IPS DF 4.7 (cell line): ENCODE results near the gene PEMT.

Experiments used
- DNase-seq: peaks from one replicate; pipeline ENCODE4 v3.0.0-alpha.2; 2013; ENCODE audit warnings: low spot score; ENCODE audit errors: extremely low read depth

PEMT gene

GRCh38 chr17:17503566-17504130 lies 87.9 kb downstream of the PEMT start:
- no peak for DNase-seq

GRCh38 chr17:17502741-17503565 lies 88.6 kb downstream of the PEMT start:
- no peak for DNase-seq

- DNase-seq, result no peak
Measured at GRCh38 chr17:17500999-17501605, 90.4 kb downstream of the PEMT start.

DNA sequence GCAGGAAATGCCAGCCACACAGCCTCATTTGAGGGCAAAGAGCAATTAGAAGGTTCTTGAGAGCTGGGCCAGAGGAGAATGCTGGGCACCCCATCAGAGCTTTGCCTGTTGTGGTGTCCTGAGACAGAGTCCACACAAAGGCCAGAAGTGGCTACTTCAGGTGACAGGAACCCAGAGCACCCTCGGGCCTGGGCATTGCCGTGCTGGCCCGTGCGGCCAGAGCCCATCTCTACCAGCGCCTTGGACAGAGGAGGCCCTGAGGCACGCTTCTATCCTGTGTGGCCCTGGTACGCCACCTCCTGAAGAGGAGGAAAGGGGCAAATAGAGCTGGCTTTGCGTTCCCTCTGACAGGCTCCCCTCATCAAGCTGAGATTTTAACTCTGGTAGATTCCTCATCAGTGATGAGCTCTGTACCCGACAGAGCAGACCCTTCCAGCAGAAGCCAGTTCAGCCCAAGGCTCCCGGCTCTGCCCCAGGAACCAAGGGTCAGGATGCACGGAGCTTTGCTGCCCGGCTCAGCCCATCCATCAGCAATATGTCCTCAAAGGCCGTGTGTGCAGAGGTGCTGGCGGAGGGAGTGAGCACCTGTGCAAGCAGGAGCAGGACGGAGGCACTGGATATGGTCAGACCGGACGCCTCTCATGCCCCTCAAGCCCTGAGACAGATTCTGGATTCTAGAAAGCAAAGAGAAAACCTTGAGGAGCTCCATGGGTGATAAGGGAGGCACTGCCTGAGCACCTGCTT lies 91.9 kb downstream of the PEMT start:
- DNase-seq, result no peak

DNA sequence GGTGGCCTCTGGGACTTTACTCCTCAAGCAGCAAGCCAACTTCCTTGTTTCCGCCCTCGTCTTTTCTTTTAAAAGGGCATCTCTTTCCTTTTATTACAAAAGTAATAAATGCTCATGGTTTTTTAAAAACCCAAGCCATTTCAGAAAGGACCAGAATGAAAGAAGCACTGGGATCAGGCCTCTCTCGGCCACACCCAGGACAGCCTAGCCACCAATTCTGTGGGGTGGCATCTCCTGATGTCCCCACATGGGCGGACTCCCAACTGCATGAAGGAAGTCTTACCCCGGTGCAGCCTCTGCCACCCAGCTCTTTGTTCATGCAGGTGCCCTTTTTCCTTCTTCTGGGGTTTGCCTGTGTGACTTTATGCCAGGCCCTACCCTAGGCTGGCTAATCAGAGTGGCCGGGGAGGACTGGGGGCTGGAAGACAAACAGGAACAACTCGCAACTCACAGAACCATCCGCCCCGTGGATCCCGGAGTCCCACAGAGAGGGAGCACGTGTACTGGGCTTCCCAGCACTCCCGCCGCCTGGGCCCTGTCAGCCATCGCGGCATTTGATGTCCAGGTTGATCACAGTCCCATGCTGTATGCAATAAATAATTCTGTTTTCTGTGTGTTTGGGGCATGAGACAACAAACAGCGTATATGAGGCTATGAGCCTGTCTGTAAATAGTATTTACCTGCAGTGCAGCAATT lies 92.8 kb downstream of the PEMT start:
- no peak for DNase-seq

- no peak for DNase-seq
Measured at GRCh38 chr17:17497845-17498520, 93.5 kb downstream of the PEMT start.

DNA sequence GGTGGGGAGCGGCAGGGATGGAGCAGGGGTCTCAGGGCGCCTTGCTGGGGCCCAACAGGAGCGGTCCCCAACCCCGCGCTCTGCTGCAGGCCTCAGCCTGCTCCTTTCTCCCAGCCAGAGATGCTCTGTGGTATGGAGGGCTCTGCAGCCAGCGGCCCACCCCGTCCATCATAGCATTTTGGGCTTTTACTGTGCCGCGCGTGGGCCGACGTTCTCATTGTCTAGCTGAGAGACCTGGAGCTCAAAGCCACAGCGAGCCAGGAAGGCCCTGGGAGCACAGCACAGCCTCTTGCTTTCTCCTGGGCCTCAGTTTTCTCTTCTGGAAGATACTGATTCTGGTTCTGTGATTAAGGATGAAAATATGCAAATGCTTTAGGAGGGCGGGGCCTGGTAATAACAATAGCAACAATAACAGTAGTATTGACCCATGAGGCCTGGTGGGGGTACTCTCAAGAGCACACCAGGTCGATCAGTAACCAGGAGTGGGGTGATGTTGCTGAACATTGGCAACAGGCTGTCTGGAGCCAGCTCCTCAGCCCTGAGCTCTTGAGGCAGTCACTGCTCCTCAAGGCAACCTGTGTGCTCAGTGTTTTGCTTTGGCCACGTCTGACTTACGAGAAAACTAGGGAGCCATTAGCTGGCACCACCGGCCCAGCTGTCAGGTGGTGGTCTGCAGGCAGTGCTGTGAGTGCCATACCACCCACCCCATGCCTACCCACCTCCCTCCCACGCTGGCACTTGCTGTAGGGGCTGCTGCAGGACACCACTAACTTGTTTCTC lies 94.3 kb downstream of the PEMT start:
- DNase-seq, result no peak

DNA sequence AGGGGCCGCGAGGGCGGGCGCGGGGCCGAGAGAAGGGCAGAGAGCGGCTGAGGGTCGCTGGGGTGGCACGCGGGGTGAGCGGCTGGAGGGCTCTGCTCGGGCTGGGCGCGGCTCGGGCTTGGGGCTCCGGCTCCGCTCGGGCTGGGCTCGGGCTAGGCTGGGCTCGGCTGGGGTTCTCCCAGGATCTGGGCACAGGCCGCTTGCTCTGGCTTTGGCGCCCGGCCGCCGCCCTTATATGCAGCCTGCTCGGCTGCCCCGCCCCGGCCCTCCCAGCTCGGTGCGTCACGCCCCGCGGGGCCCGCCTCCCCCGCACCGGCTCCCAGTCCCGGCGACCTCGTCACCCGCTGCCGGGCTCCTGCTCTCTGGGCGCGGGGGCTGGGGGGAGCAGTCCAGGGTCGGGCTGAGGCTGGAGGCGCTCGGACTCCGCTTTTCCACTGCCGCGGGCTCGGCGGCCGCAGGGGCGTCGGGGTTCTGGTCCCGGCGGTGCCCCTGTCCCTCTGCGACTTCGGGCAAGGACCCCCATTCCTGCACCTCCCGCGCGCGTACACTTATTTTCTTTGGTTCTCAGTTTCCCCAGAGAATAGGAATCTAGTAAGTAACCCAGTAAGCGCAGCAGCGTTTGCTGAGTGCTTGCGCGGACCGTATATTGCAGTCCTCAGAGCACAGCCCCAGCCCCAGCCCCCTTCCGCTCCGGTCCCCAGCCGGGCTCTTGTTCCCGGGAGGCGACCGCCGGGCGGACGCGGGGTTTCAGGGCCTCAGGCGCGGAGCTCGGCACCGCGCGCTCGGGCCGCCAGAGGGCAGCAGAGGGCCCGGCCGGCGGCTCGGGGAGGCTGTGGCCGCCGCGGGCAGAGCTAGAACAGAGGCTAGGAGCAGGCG lies 95.1 kb downstream of the PEMT start, which contains the start of gene RASD1:
Gene RASD1, minus strand, starts transcription at position 207 of the 876 bp plus-strand sequence. CDS start 214 bp downstream, outside the sequence.
- no peak for DNase-seq

DNA sequence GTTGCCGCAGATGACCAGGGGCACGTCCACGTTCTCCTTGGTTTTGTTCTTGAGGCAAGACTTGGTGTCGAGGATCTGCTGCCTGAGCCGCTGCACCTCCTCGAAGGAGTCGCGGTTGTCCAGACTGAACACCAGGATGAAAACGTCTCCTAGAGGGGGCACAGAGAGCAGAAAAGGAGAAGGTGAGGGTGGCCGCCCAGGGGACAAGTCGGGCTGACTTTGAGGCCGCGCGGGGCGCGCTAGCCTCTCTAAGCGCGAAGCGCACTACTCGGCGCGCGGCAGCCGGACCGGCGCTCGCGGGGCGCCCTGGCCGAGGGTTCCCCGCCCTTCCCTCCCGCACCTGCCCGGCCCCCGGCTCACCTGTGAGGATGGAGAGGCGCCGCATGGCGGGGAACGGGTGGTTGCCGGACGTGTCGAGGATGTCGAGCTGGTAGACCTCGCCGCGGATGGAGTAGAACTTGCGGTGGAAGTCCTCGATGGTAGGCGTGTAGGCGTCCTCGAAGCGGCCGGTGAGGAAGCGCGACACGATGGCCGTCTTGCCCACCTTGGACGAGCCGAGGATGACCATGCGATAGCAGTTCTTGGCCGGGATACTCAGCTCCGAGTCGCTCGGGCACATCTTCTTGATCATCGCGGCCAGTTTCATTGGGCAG lies 95.8 kb downstream of the PEMT start:
- DNase-seq, result no peak

GRCh38 chr17:17494870-17495535 lies 96.5 kb downstream of the PEMT start:
- no peak for DNase-seq

DNA sequence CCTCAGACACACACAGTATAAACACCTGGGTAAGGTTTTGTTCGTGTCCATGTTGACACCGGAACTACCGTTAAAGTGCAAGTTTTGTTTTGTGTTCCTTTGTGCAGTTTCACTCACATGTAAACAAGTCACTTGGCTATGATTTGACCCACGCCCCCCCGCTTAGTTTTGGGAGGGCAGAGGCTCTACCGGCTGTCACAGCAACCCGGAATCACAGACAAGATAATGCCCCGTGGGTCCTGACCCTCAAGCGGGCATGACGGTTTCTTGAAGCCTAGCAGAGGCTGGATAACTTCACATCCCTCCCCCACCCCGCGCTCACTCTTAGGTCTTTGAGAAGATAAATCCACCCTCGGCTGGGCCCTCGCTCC lies 97.0 kb downstream of the PEMT start:
- DNase-seq, result no peak

DNA sequence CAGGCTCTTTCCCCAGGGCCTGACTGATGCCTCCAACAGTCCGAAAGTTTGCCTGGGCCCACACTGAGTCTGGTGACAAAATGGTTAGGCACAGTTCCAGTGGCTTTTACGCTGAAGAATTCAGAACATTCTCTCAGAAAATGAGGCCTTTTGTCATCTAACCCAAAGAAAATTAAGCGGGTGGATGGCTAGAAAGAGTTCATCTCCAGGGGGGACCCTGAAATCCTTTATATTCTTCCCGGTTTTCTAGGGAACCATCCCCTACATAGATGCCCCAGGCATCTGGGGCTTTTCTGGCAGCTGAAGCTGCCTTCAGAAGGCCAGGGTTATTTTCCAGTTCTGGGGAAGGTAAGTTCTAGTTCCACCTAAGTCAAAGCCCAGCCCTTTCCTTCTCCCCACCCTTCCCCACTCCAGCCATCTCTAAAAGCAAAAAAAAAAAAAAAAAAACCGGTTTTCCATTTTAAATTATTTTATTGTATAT lies 97.5 kb downstream of the PEMT start:
- no peak for DNase-seq

DNA sequence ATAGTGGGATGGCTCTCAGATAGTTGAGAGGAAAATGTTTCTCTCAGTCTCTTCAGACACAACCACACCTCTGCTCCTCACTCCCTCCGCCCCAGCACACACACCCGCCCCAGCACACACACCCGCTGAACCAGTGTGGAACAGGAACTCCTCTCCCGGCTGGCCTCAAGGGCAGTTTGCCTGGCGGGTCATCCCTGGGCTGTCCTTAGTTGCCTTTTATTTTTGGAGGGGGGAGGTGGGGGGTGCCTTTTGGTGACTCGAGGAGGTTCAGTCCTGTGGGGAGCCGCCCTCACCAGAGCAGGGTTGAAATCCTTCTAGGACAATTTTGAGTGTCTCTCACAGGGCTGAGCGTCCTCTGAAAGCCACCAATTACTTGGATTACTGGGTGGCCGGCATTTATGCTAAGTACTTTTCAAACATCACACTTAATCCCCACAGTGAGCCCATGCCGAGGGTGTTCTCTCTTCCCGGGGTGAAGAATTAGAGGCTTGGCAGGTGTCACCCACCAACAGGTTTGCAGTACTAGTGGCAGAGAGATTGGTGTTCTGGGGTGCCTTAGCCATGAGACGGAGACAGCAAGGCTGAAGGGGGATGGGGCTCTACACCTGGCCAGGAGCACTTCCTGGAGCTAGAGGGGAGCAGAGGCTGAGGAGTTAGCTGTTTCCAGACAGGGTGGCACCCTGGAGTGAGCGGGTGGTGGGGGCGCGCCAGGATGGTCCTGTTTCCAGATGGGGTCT lies 98.1 kb downstream of the PEMT start:
- no peak for DNase-seq

- DNase-seq, result no peak
Measured at GRCh38 chr17:17492571-17492970, 98.9 kb downstream of the PEMT start.

- DNase-seq, result no peak
Measured at GRCh38 chr17:17492085-17492484, 99.4 kb downstream of the PEMT start.

DNA sequence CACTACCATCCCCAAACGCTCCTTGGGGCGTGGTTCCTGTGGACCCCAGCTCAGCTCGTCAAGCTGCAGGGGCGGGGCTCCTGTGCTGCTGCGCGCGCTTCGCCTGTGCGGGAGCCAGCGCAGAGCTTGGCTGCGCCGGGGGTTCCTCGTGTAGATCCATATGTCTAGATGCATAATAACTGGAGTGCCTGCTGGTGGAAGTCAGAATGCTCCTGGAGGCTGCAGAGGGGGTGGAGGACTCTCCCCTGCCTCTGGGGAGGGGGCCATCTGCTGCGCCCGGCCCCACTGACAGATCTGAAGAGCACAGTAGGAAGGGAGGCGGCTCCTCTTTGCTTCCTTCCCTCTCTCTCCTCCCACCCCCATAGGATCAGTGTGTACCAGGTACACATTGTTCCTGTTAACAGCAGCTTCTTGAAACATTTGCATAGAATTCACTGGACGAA lies 99.9 kb downstream of the PEMT start:
- no peak for DNase-seq

DNA sequence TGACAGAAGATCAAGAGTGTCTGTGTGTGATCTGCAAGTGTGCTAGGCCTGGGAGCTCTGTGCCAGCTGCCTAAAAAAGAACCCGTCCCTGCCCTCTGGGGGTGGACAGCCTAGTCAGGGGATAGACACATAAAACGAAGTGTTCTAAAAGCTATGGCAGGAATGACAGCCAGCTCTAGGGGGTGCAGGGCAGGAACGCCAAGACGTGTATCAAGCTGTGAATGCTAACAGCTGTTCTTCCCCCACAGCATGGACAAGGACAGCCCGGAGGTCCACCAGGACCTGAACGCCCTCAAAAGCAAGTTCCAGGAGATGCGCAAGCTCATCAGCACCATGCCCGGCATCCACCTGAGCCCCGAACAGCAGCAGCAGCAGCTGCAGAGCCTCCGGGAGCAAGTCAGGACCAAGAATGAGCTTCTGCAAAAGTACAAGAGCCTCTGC lies 100.5 kb downstream of the PEMT start:
- no peak for DNase-seq
